Measurements from ENCODE around the gene IL3.
"Not testable (repeated sequence)": the region's sequence is repeated elsewhere in the genome, so short reads cannot be mapped to it uniquely, and the experiment has no call there.

The IL3 gene

GRCh38 chr5:132095424-132095972 lies 35.0 kb downstream of the IL3 start:
- no peak for DNase-seq (ENCODE audit: low spot score)

DNA sequence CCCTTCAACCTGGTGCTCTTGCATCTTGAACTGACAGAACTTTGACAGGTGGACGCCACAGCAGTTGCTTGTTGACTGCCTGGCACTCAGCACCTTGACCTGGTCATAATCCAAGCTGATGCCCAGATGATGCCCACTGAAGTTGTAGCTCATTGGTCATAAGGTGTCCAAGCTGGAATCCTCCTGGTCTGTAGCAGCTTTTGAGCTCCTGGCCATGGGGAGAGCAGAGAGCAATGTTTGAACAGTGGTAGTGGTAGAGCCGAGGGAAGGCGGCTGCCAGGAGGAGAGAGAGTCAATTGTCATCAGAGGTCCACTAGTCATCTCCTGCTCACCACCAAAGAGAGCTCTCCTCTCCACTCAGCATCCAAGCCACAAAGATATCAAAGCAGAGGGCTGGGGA lies 36.4 kb downstream of the IL3 start:
- no peak for DNase-seq (ENCODE audit: low spot score)

DNA sequence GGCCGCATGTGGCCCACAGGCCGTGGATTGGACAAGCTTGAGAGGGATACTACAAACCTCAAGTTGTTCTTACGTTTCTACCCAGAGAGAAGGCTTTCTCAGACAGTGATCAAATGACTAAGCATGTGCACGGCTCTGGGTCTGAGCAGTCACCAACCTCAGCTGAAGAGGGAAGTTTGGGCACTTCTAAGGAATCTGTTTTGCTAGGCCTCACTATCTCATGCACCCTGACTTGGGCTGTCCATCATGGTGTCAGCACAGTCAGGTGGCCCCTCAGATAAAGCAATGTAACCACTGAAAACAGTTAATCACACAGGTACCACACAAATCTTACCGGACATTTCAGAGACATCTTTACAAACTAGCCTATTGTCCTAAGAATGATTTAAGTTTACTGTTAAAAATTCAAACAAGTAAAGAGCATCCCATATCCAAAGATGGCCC lies 37.7 kb downstream of the IL3 start:
- DNase-seq (ENCODE audit: low spot score): peak; percentile 45

- no peak for DNase-seq (ENCODE audit: low spot score)
Measured at GRCh38 chr5:132098621-132099020, 38.2 kb downstream of the IL3 start.

DNA sequence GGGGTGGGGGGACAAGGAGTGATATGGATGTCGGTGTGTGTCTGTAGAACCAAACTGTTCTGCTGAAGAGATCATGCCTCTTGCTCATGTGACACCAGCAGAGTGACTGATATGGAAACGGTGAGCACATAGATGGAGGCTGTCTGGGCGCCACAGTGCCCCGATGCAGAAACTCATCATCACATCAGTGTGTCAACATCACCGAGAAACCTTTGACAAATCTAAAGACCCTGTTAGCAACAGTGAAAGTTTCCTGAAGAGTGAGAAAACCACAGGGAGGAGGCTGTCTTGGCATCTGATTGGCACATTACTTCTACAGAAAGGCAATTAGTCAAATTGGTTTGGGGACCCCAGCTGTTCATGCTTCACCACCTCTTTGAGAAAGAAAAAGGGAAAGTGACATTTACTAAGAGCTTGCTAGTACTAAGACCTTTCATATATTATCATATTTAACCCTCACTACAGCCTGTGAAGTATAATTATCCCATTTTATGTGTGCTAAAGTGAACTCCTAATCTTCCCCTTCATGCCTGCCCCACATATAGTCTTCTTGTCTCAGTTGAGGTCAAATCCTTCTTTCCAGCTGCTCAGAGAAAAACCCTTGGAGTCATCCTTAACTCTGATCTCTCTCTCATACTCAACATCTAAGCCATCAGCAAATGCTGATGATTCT lies 38.8 kb downstream of the IL3 start:
- DNase-seq (ENCODE audit: low spot score): no peak

- DNase-seq (ENCODE audit: low spot score): no peak
Measured at GRCh38 chr5:132099905-132100304, 39.5 kb downstream of the IL3 start.

- DNase-seq (ENCODE audit: low spot score): no peak
Measured at GRCh38 chr5:132100672-132101261, 40.3 kb downstream of the IL3 start.

DNA sequence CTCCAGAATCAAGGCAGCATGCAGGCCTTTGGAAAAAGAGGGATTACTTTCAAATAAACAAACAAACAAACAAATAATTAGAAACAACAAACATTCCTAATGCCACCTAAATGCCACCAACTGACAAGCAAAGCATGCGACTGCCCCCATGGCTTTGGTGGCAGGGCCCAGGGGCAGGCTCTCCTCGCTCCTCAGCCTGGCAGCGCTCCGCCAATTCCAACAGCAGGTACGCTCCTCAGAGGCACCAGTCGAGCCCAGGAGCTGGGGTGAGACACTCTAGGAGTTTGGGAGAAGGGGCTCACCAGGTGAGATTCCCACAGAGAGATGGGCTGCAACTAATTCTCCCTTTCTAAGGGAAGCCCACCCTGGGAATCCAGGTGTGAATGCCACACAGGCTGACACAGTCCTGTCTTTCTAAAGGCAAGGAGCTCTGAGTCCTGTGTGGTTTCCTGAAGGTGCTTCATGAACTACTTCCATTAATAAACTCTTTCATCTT lies 41.0 kb downstream of the IL3 start:
- no peak for DNase-seq (ENCODE audit: low spot score)

GRCh38 chr5:132102101-132102701 lies 41.7 kb downstream of the IL3 start:
- DNase-seq (ENCODE audit: low spot score): no peak

GRCh38 chr5:132102944-132103331 lies 42.5 kb downstream of the IL3 start:
- DNase-seq (ENCODE audit: low spot score): no peak

DNA sequence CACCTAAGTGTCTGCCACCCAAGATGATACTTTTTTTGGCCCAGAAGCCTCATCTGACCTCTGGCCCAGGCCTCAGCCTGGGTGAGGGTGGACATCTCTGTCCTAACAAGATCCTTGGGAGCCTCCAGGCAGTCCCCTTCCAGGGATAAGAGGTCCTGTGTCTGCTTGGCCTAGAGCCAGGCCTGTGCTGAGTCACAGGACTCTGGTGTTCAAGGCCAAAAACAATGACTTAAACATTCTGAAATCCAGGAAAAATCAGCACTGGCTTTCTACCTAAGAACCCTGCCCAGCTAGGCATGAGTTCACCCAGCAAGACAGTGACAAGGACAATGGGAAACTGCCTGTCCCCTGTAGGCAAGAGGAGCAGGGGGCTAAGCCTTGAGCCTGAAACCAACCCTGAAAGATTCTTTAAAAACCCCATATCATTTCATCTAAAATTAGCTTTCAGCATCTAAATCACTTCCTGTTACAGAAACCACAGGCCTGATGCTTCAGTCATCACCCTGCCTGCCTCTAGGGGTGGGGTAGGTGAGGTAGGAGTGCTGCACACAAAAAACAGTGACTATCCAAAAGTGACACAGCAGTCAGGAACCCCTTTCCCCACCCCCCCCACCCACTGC lies 43.0 kb downstream of the IL3 start:
- DNase-seq (ENCODE audit: low spot score): peak; percentile 87

- DNase-seq (ENCODE audit: low spot score): no peak
Measured at GRCh38 chr5:132103969-132104391, 43.5 kb downstream of the IL3 start.

DNA sequence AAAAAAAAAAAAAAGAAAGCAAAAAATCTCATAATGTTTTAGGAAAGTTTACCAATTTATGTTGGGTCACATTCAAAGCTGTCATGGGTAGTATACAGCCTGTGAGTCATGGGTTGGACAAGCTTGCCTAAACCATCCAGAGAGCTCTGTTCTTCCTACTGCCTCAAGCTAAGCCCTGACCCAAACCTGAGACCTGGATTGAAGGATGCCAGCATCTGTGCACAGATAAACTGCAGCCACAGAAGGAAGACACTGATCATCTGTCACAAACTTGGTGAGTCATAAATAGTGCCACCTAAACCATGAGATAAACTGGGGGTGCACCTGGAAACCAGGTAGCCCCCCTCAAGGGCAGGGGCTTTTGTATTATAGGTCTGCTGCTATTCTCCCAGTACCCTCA lies 44.1 kb downstream of the IL3 start:
- peak; percentile 64 for DNase-seq (ENCODE audit: low spot score)

GRCh38 chr5:132105688-132106087 lies 45.2 kb downstream of the IL3 start:
- no peak for DNase-seq (ENCODE audit: low spot score)

DNA sequence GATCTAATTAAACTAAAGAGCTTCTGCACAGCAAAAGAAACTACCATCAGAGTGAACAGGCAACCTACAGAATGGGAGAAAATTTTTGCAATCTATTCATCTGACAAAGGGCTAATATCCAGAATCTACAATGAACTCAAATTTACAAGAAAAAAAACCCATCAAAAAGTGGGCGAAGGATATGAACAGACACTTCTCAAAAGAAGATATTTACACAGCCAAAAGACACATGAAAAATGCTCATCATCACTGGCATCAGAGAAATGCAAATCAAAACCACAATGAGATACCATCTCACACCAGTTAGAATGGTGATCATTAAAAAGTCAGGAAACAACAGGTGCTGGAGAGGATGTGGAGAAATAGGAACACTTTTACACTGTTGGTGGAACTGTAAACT lies 48.0 kb downstream of the IL3 start:
- not testable (repeated sequence) for DNase-seq (ENCODE audit: low spot score)

- DNase-seq (ENCODE audit: low spot score): not testable (repeated sequence)
Measured at GRCh38 chr5:132108957-132109356, 48.5 kb downstream of the IL3 start.

DNA sequence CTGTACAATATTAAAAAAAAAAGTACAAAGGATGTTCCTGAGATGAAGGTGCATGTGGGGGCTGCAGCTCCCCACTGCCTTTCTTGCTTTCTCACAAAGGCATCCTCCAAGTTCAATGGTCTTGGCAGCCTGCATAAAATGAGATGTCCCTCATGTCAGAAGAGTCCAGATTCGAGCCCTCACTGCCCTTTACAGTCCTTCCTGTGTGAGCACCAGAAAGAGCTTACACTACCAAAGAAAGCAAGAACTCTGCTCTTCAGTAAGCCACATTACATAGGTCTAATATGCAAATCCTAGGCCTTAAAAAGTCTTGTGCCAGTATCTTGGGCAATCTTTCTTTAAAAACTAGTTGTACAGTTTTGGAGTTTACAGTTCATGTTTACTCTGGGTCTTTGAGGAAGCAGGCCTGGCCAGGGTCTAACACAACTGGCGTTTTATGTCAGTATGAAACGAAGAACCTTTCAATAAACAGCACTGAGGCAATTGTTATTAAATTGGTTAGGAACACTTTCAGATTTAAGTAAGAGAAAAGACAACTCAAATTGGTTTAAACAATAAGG lies 49.1 kb downstream of the IL3 start:
- DNase-seq (ENCODE audit: low spot score): no peak

GRCh38 chr5:132110195-132110594 lies 49.7 kb downstream of the IL3 start:
- no peak for DNase-seq (ENCODE audit: low spot score)

DNA sequence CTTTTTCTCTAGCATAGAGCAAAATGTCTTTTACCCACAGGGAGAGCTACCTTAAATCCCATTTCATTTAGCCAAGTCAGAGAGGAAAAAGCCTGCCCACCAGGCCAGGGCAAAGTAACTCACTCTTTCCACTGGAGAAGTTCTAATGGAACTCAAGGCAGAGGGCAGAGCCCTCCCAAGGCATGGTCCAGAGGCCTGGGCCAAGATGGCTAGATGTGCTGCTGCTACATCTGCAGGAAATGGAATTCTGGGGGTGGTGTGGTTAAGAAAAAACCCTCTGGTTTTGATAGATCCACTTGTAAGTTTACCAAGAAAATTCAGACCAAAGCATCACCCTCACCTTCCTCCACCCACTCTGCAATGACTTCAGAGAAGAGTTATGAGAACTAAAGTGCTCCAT lies 50.5 kb downstream of the IL3 start:
- DNase-seq (ENCODE audit: low spot score): no peak

DNA sequence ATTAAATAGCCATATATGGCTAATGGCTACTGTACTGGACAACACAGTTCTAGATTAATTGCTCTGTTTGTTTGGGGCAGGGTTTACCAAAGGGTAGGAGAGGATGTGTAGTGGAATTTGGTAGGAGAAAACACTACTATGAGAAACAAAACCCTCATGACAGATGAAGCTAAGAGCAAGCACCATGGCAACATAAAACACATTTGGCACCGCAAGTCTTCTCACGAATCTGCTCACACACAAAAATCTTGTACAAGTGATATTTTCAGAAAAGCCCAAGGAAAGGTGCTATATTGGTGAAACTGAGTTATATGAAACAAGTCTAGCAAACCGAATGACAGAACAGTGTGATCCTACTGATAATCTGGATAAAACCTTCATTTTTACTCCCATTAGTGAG lies 51.7 kb downstream of the IL3 start:
- DNase-seq (ENCODE audit: low spot score): no peak

Data from AG20443 (cell line).